Heart left ventricle (tissue), 13 donors: Measurements from ENCODE around the gene RPS6KC1.

Experiments used
- POLR2A ChIP-seq, 2 donors: fragments of 450-650 bp; IDR thresholded peaks; one replicate each; pipeline ENCODE4 v1.6.1; 2017; ENCODE audit warnings: antibody characterized with exemption in 2 of 2, mild to moderate bottlenecking in 2 of 2, moderate library complexity in 2 of 2
- TF ChIP-seq, protein P1 (sequence below), 12 donors: fragments of 200-600 bp; sonication (generic) in 4 of 12; IDR thresholded peaks; one replicate each; pipeline versions ENCODE4 v1.5.0 to v1.8.0; 2018 to 2022; ENCODE audit warnings: antibody characterized with exemption in 12 of 12, mild to moderate bottlenecking in 5 of 12
- donor health status: ischemic (EF 13 %, LVEDD 7.1; RV severe dilation, severe dysfunction).
- donor health status: DM: no; HTN: yes; CAD: no.
- donor health status: DM: no; HTN: no; CAD: no.
- donor health status: ischemic (EF 25% LVEDD 6.9; RV normal size, moderate dysfunction).
- donor health status: ischemic (EF 25% LVEDD 5.7; RV mildly dilated, moderate dysfunction).
- donor health status: ischemic (EF 35%, LVEDD 5.7; RV mildly dilated, moderate dysfunction).
- donor health status: nonischemic (EF 11% LVEDD 7.7; RV severe dilation, severe dysfunction).
- donor health status: DM: yes; HTN: yes; CAD: no.
- donor health status: PGD.
- donor health status: ischemic (EF 29% LVEDD 5.4; RV normal size, mild dysfunction).
- donor health status: nonischemic (EF 23%, LVEDD 6.1; RV moderate dilation, normal function).

DNA sequence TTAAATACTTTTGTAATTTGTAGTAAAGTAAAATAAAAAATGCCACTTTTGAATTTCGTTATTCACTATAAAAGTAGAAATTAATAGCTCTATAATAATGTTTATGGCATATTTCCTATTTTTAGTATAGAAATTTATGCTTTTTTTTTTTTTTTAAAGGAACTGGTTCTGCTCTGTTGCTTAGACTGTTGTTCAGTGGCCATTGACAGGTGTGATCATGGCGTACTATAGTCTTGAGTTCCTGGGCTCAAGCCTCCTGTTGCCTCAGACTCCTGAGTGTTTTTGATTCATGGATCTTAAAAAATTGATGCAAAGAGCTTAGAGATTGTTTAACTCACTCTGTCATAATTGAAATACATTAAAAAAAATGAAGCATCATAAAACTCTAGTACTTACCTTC, 53.6 kb downstream of the RPS6KC1 start:
- TF ChIP-seq, protein P1, sequence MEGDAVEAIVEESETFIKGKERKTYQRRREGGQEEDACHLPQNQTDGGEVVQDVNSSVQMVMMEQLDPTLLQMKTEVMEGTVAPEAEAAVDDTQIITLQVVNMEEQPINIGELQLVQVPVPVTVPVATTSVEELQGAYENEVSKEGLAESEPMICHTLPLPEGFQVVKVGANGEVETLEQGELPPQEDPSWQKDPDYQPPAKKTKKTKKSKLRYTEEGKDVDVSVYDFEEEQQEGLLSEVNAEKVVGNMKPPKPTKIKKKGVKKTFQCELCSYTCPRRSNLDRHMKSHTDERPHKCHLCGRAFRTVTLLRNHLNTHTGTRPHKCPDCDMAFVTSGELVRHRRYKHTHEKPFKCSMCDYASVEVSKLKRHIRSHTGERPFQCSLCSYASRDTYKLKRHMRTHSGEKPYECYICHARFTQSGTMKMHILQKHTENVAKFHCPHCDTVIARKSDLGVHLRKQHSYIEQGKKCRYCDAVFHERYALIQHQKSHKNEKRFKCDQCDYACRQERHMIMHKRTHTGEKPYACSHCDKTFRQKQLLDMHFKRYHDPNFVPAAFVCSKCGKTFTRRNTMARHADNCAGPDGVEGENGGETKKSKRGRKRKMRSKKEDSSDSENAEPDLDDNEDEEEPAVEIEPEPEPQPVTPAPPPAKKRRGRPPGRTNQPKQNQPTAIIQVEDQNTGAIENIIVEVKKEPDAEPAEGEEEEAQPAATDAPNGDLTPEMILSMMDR (IDR thresholded peaks at IDR 0.05): no peak
- no peak for TF ChIP-seq POLR2A (IDR thresholded peaks at IDR 0.05)
